GM21576 (cell line): ENCODE results near the gene UNC80.

ENCODE experiments used
- ATAC-seq: cut with Tn5 transposase; IDR thresholded peaks from one replicate; pipeline ENCODE4 v1.9.1; 2021; ENCODE audit warnings: mild to moderate bottlenecking, moderate library complexity; ENCODE audit not compliant: unreplicated experiment

UNC80 gene

DNA sequence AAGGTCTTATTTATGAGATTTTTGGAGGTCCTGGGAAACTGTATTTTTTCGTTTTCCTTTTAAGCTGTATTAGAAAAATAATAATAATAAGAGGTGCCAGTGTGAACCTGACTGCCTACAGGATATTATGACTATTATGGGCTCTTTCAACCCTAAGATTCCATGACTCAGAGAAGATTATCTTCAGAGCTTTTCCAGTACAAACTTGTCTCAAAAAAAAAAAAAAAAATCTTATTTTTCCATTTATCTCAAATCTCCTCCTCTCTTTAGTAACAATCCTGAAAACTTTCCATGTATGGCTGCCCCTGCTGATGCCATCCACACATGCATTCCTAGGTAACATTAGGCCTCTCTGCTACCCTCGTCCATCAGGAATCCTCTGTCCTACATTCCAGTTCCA lies 194.1 kb downstream of the UNC80 start:
- ATAC-seq, result no peak

GRCh38 chr2:209969692-209970091 lies 198.1 kb downstream of the UNC80 start:
- ATAC-seq, result no peak

GRCh38 chr2:209970271-209970670 lies 198.6 kb downstream of the UNC80 start:
- no peak for ATAC-seq

DNA sequence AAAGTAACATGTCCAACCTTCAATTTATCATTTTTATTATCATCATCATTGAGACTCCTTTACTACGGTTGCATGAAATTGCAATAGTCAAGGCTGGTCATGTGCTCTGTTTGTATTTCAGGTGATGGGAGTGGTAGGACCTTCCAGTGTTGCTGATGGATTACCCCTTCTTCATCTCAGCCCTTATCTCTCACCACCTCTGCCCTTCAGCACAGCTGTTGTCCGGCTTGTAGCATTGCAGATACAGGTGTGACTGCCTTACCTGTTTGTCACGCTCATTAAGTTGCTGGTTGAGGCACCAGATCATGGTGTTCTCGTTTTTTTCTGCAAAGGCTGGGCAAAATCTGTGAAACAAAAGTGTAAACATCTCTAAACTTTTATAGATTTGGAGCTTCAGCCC lies 199.1 kb downstream of the UNC80 start:
- no peak for ATAC-seq

DNA sequence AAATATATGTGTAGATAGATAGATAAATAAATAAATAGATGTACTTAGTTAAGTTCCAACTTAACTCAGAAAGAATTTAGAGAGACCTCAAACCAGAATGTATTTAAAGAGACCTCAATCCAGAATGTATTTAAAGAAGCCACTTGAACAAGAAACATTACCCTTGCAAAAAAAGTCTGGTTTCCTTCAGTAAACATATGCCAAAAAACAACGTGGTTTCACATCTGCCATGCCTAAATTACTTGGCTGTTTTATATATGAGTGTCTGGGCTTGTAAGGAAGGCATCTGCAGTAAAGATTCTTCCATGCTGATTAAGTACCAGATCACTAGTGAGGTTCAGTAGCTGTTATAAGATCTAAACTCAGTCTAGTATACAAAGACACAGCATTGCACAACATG lies 201.7 kb downstream of the UNC80 start:
- no peak for ATAC-seq

- ATAC-seq, result no peak
Measured at GRCh38 chr2:209974576-209974975, 202.9 kb downstream of the UNC80 start.

DNA sequence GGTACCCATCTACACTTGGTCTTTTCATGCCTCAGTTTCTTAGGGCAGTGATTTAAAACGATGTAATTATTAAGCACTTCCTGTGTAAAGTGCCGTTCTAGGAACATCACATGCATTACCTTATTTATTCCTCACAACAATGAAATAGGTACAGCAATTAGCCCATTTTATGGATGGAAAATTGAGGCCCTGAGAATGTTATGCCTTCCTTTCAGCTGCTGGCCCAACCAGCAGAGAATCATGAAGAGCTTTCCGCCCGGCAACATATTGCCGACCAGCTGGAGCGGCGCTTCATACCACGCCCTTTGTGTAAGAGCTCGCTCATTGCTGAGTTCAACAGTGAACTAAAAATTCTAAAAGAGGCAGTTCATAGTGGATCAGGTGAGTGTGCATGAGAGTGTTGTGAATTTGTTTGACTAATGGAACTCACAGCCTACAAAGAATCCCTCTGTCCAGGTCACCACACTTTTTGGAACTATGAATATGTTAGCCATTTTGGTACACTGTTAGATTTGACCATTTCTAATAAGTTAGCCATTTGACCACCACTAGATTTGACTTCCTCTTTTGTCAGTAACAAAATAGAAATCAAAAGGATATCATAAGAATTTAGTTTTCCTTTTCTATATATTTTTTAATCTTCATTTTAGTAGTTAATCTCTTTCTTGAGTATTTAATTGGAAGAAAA lies 205.2 kb downstream of the UNC80 start:
- ATAC-seq, result peak; percentile 54

GRCh38 chr2:209977386-209978239 lies 206.0 kb downstream of the UNC80 start:
- peak; percentile 44 for ATAC-seq

DNA sequence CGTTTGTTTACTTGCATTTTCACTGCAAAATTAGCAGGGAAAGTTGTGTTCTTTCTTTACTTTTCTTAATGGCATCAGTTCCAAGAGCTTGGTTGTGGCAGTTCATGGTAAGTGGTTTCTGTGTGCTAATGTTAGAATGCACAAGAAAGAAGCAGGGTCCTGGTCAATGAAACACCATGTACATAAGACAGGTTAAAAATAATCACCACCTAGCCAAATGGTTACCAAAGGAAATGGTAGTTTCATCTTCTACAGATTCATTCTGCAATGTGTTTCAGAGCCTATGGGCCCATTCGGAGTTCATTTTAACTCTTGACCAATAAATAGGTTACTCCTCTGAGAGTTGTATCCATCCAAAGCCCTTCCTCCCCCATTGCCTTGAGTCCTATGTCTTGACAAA lies 212.7 kb downstream of the UNC80 start:
- no peak for ATAC-seq

GRCh38 chr2:209985874-209986273 lies 214.2 kb downstream of the UNC80 start:
- ATAC-seq, result no peak

GRCh38 chr2:209986415-209986814 lies 214.8 kb downstream of the UNC80 start:
- ATAC-seq, result no peak

- ATAC-seq, result no peak
Measured at GRCh38 chr2:209988010-209988409, 216.4 kb downstream of the UNC80 start.

DNA sequence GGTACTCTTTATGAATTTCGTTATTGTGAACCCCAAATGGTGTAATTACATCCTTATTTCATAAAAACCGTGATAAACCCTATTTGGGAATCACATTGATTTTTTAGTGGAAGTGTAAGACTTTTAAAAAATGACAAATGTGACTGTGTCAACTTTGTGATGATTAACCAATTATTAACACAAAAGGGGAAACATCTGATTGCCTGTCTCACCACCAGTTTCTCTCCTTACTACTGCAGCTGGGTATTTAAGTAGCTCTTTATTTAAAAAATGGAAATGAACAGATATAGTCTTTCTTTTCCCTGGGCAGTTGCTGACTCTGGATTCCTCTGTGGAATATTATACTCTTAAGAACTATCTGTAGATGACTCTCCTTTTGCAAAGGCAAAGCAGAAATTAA lies 219.2 kb downstream of the UNC80 start:
- ATAC-seq, result no peak

DNA sequence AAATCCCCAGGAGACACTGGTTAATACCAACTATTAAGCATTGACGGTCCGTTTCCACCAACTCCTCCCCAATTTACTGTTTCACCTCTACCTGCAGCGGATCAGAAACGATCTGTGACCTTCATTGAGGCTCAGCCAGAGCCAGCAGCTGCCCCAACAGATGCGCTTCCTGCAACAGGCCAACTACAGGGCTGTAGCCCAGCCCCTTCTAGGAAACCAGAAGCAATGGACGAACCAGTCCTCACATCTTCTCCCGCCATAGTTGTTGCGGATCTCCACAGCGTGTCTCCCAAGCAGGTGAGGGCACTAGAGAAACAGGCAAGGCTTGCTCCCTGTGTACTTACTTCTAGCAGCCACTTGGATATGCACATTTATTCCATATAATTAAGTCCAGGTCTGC lies 222.3 kb downstream of the UNC80 start:
- ATAC-seq, result no peak

GRCh38 chr2:209998596-209998995 lies 227.0 kb downstream of the UNC80 start:
- ATAC-seq, result no peak

DNA sequence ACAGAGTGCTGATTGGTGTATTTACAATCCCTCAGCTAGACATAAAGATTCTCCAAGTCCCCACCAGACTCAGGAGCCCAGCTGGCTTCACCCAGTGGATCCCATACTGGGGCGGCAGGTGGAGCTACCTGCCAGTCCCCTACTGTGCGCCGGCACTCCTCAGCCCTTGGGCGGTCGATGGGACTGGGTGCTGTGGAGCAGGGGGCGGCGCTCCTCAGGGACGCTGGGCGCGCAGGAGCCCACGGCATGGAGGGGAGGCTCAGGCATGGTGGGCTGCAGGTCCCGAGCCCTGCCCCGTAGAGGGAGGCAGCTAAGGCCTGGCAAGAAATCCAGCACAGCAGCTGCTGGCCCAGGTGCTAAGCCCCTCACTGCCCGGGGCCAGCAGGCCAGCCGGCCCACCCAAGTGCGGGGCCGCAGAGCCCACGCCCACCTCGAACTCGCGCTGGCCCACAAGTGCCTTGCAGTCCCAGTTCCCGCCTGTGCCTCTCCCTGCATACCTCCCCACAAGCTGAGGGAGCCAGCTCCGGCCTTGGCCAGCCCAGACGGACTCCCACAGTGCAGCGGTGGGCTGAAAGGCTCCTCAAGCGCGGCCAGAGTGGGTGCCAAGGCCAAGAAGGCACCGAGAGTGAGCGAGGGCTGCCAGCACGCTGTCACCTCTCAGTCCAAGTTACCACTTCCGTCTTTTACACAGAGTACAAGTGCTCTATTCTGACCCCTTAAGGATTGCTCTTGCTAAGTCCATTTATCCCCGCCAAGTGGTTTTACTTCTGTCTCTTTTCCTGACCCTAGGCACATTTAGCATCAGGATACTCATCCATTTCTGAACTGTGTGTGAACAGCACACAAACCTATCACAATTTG lies 229.1 kb downstream of the UNC80 start:
- ATAC-seq, result no peak

GRCh38 chr2:210002158-210003157 lies 230.8 kb downstream of the UNC80 start, which contains the start of gene RPE:
TSS of gene RPE (plus strand) at chr2:210002638. CDS start at chr2:210002662, 24 bp downstream.
- ATAC-seq, result peak; percentile 100

DNA sequence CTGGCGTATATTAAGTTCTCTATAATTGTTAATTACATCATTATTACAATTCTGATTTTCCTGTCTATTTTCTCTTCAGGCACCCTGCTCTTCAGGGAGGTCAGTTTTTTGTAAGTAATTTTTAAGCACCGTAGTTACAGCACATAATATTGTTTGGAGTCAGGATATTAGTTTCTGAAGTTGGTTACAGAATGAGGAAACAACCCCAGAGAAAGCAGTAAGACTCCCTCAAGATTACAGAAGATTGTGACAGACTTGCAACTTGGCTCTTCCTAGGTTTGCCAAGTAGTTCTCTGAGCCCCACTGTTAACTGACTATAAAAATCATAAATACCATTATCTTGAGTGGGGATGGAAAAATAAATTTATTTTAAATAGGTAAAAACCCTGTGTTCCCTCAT lies 231.7 kb downstream of the UNC80 start:
- ATAC-seq, result no peak

DNA sequence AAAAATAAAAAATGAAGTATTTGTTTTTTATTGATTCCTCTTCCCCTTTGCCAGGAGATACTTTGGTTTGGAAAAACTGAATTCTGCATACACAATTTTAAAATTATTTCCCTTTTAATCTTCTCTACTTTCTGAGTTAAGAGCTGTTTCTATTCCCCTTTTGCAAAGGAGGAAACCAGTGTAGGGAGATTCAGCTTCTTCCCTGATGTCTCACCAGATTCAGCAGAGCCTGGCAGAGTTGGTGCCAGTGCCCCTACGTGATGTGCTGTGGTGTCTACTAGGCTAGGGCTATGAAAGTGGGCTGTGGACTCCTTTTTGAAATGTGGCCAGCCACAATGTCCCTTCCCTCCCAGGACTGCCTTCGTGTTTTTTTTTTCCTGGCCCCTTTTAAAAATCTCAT lies 233.2 kb downstream of the UNC80 start:
- ATAC-seq, result no peak

- no peak for ATAC-seq
Measured at GRCh38 chr2:210007895-210008294, 236.3 kb downstream of the UNC80 start.
